IMR-90 (cell line): ENCODE measurements around the gene TREML2. TPM values are rescaled to one million over a fixed set of nuclear protein-coding genes. Genes with fewer than 3 reads are reported as not detected.

Experiments used
- ATAC-seq: fragments of 200-7000 bp; cut with Tn5 transposase; 2 replicates; pipeline ENCODE4 v1.9.1; 2020; ENCODE audit warnings: low read depth, mild to moderate bottlenecking, moderate library complexity
- BruUV-seq: library from RNA; stranded (reverse); fragments of 400-500 nt; replicated peaks from 2 replicates; lab custom pipeline; 2021; lab: Mats Ljungman, UMichigan
- CTCF ChIA-PET: fragments of 300-600 bp; formaldehyde crosslinking; extraction: SDS; loops from one replicate; lab custom pipeline; 2021; ENCODE audit warnings: antibody characterized with exemption; lab: Yijun Ruan, JAX
- POLR2A ChIA-PET: fragments of 300-600 bp; sonication (Branson Sonifier 250); formaldehyde crosslinking; loops from one replicate; lab custom pipeline; 2022; ENCODE audit warnings: antibody characterized with exemption; ENCODE audit not compliant: unreplicated experiment; lab: Charles Lee
- DNase-seq: peaks from one replicate; pipeline ENCODE4 v3.0.0; 2013
- H2AFZ ChIP-seq: replicated peaks from 2 replicates; pipeline ENCODE3; 2013; ENCODE audit warnings: low read length, mild to moderate bottlenecking; ENCODE audit not compliant: poor library complexity
- H2AK5ac ChIP-seq: 2 replicates; pipeline ENCODE4 v1.6.1; 2013; ENCODE audit warnings: low read depth, low read length, inconsistent platforms
- H2AK9ac ChIP-seq: replicated peaks from 2 replicates; pipeline ENCODE3; 2013; ENCODE audit warnings: mild to moderate bottlenecking, low read depth, low read length, moderate library complexity; ENCODE audit not compliant: poor library complexity
- H2BK120ac ChIP-seq: 2 replicates; pipeline ENCODE4 v1.6.1; 2013; ENCODE audit warnings: low read depth, low read length, inconsistent platforms
- H2BK15ac ChIP-seq: 3 replicates; pipeline ENCODE4 v1.6.1; 2013; ENCODE audit warnings: low read depth, low read length, inconsistent platforms
- H2BK20ac ChIP-seq: 2 replicates; pipeline ENCODE4 v1.6.1; 2013; ENCODE audit warnings: low read depth, mild to moderate bottlenecking, inconsistent platforms, low read length, moderate library complexity
- H2BK5ac ChIP-seq: 2 replicates; pipeline ENCODE4 v1.6.1; 2013; ENCODE audit warnings: mild to moderate bottlenecking, low read depth, low read length, inconsistent platforms; ENCODE audit not compliant: poor library complexity, severe bottlenecking
- H3K14ac ChIP-seq: replicated peaks from 2 replicates; pipeline ENCODE4 v1.6.1; 2013; ENCODE audit warnings: low read depth, low read length, inconsistent platforms
- H3K18ac ChIP-seq: 2 replicates; pipeline ENCODE4 v1.6.1; 2013; ENCODE audit warnings: low read depth, low read length, control low read depth
- H3K23ac ChIP-seq: 2 replicates; pipeline ENCODE4 v1.6.1; 2013; ENCODE audit warnings: low read depth, low read length, inconsistent platforms
- H3K27ac ChIP-seq: 2 replicates; pipeline ENCODE4 v1.5.1; 2013; ENCODE audit warnings: mild to moderate bottlenecking, control low read depth, low read length; ENCODE audit not compliant: insufficient read depth
- H3K27me3 ChIP-seq: 2 replicates; pipeline ENCODE4 v1.6.1; 2013; ENCODE audit warnings: low read length; ENCODE audit not compliant: control insufficient read depth, insufficient read depth
- H3K36me3 ChIP-seq: 2 replicates; pipeline ENCODE4 v1.6.1; 2013; ENCODE audit warnings: low read length, mixed read lengths; ENCODE audit not compliant: control insufficient read depth, insufficient read depth
- H3K4ac ChIP-seq: 2 replicates; pipeline ENCODE4 v1.6.1; 2013; ENCODE audit warnings: low read depth, low read length, inconsistent platforms
- H3K4me1 ChIP-seq: 2 replicates; pipeline ENCODE4 v1.6.1; 2013; ENCODE audit warnings: low read length, mixed read lengths; ENCODE audit not compliant: control insufficient read depth, insufficient read depth
- H3K4me2 ChIP-seq: 2 replicates; pipeline ENCODE4 v1.6.1; 2013; ENCODE audit warnings: low read depth, mild to moderate bottlenecking, control low read depth, low read length, moderate library complexity
- H3K4me3 ChIP-seq: 2 replicates; pipeline ENCODE4 v1.5.1; 2013; ENCODE audit warnings: low read depth, mild to moderate bottlenecking, control low read depth, low read length, moderate library complexity; ENCODE audit not compliant: insufficient read depth
- H3K56ac ChIP-seq: 2 replicates; pipeline ENCODE4 v1.6.1; 2013; ENCODE audit warnings: low read length, inconsistent platforms; ENCODE audit not compliant: insufficient read depth; ENCODE audit errors: extremely low read depth
- H3K79me1 ChIP-seq, 2 experiments: 2 replicates each; pipeline ENCODE4 v1.6.1; 2013; ENCODE audit warnings: low read length in 2 of 2, inconsistent platforms in 1 of 2, low read depth in 1 of 2
- H3K9ac ChIP-seq: 2 replicates; pipeline ENCODE4 v1.6.1; 2013; ENCODE audit warnings: low read depth, low read length, control low read depth
- H3K9me1 ChIP-seq: 2 replicates; pipeline ENCODE4 v1.6.1; 2013; ENCODE audit warnings: low read length, inconsistent platforms; ENCODE audit not compliant: insufficient read depth
- H3K9me3 ChIP-seq: 2 replicates; pipeline ENCODE4 v1.6.1; 2013; ENCODE audit warnings: low read length; ENCODE audit not compliant: control insufficient read depth, insufficient read depth
- H4K20me1 ChIP-seq: 2 replicates; pipeline ENCODE4 v1.6.1; 2013; ENCODE audit warnings: low read length, inconsistent platforms; ENCODE audit not compliant: insufficient read depth
- H4K5ac ChIP-seq: 2 replicates; pipeline ENCODE4 v1.6.1; 2013; ENCODE audit warnings: mild to moderate bottlenecking, low read depth, low read length, control low read depth
- H4K8ac ChIP-seq, 2 experiments: 2 replicates each; pipeline ENCODE4 v1.6.1; 2013; ENCODE audit warnings: low read depth in 2 of 2, low read length in 2 of 2, control low read depth in 1 of 2, inconsistent platforms in 1 of 2
- H4K91ac ChIP-seq: 2 replicates; pipeline ENCODE4 v1.6.1; 2013; ENCODE audit warnings: low read depth, low read length, inconsistent platforms; ENCODE audit not compliant: insufficient read depth
- BHLHE40 ChIP-seq: fragments of 150-350 bp; IDR thresholded peaks from 2 replicates; pipeline ENCODE4 v1.6.1; 2016; ENCODE audit warnings: mild to moderate bottlenecking, low read depth, low read length
- CEBPB ChIP-seq: IDR thresholded peaks from 2 replicates; pipeline ENCODE4 v1.6.1; 2012; ENCODE audit warnings: low read depth, low read length, improper control_type of control experiment
- CHD1 ChIP-seq: IDR thresholded peaks from 2 replicates; pipeline ENCODE4 v1.6.1; 2012; ENCODE audit warnings: low read depth, low read length, improper control_type of control experiment
- CTCF ChIP-seq: conservative IDR thresholded peaks from 2 replicates; pipeline ENCODE4 v1.5.1; 2012; ENCODE audit warnings: mild to moderate bottlenecking, low read depth, low read length, improper control_type of control experiment
- ELK1 ChIP-seq: fragments of 150-350 bp; IDR thresholded peaks from 2 replicates; pipeline ENCODE4 v1.6.1; 2016; ENCODE audit warnings: low read depth, mild to moderate bottlenecking, low read length, moderate library complexity, borderline replicate concordance
- FOS ChIP-seq: fragments of 150-350 bp; IDR thresholded peaks from 2 replicates; pipeline ENCODE4 v1.6.1; 2016; ENCODE audit warnings: low read depth, low read length
- MAFK ChIP-seq: IDR thresholded peaks from 2 replicates; pipeline ENCODE4 v1.6.1; 2012; ENCODE audit warnings: low read depth, low read length, improper control_type of control experiment
- MAZ ChIP-seq: IDR thresholded peaks from 2 replicates; pipeline ENCODE4 v1.6.1; 2012; ENCODE audit warnings: low read depth, mild to moderate bottlenecking, low read length, improper control_type of control experiment, moderate library complexity, borderline replicate concordance
- MXI1 ChIP-seq: IDR thresholded peaks from 2 replicates; pipeline ENCODE4 v1.6.1; 2012; ENCODE audit warnings: low read depth, mild to moderate bottlenecking, low read length, moderate library complexity, borderline replicate concordance
- NFE2L2 ChIP-seq: fragments of 150-350 bp; IDR thresholded peaks from 2 replicates; pipeline ENCODE4 v1.6.1; 2016; ENCODE audit warnings: low read depth, mild to moderate bottlenecking, low read length
- POLR2A ChIP-seq: IDR thresholded peaks from 2 replicates; pipeline ENCODE4 v1.6.1; 2012; ENCODE audit warnings: mild to moderate bottlenecking, low read depth, low read length
- RAD21 ChIP-seq: IDR thresholded peaks from 2 replicates; pipeline ENCODE4 v1.6.1; 2012; ENCODE audit warnings: low read length, improper control_type of control experiment
- RCOR1 ChIP-seq: IDR thresholded peaks from 2 replicates; pipeline ENCODE4 v1.6.1; 2012; ENCODE audit warnings: mild to moderate bottlenecking, low read length, improper control_type of control experiment; ENCODE audit not compliant: insufficient replicate concordance
- RFX5 ChIP-seq: IDR thresholded peaks from 2 replicates; pipeline ENCODE4 v1.8.0; 2012; ENCODE audit warnings: low read depth, mild to moderate bottlenecking, low read length, moderate library complexity
- SMC3 ChIP-seq: fragments of 150-350 bp; IDR thresholded peaks from 2 replicates; pipeline ENCODE4 v1.6.1; 2016; ENCODE audit warnings: low read depth, mild to moderate bottlenecking, antibody characterized with exemption, low read length, moderate library complexity
- USF2 ChIP-seq: fragments of 150-350 bp; IDR thresholded peaks from 2 replicates; pipeline ENCODE4 v1.6.1; 2017; ENCODE audit warnings: mild to moderate bottlenecking, antibody characterized with exemption, low read length, low read depth
- WGBS, 2 experiments: methylation state at CpG; one replicate each; pipeline versions ENCODE4 v1.1.5 to v1.1.7; 2013; ENCODE audit warnings: missing lambda C conversion rate in 2 of 2; ENCODE audit not compliant: insufficient read length in 1 of 2; ENCODE audit errors: extremely low coverage in 2 of 2; 5-methylcytosine and 5-hydroxymethylcytosine counted together
- dilution Hi-C: fragments of 300-500 bp; cut with HindIII; formaldehyde crosslinking; loops from one replicate; pipeline ENCODE4 v1.14.3; 2018; ENCODE audit warnings: low sequenced_read_pairs; ENCODE audit not compliant: unreplicated experiment
- in situ Hi-C: fragments of 300-500 bp; cut with MboI; formaldehyde crosslinking; loops from 3 replicates; pipeline ENCODE4 v1.14.3; 2019; ENCODE audit warnings: low sequenced_read_pairs, inconsistent platforms, mixed read lengths
- intact Hi-C: fragments of 100-400 bp; cut with micrococcal nuclease; formaldehyde crosslinking; loops from 2 replicates; pipeline ENCODE4 v1.10.0; 2022
- polyA plus RNA-seq, 3 experiments: library from polyadenylated mRNA; depleted of rRNA; stranded (reverse); fragments of >200 nt; gene quantifications; 2 replicates each; pipeline ENCODE4 v1.2.3, GENCODE V29; 2012; ENCODE audit warnings: low replicate concordance in 1 of 3
- total RNA-seq: library from RNA; depleted of rRNA; stranded (reverse); fragments of >200 nt; gene quantifications from 2 replicates; pipeline ENCODE4 v1.2.3, GENCODE V29; 2012

Gene TREML2
- total and polyA plus RNA-seq, 2 of the 4 experiments (the other 2 are of a cell fraction), result not detected

GRCh38 chr6:41186031-41186562 lies 14.9 kb downstream of the TREML2 start:
- no peak overlapping the region for H3K4ac ChIP-seq
- no peaks in the 10 kb centered on the region for H4K20me1 ChIP-seq
- TF ChIP-seq MXI1 (no peak), RAD21 (no peak), RFX5 (no peak), SMC3 (no peak), MAZ (no peak), BHLHE40 (no peak), USF2 (no peak), POLR2A (no peak), ELK1 (no peak), CHD1 (no peak), CTCF (no peak), FOS (no peak), MAFK (no peak), RCOR1 (no peak), NFE2L2 (no peak), CEBPB (no peak)
- no peaks in the 10 kb centered on the region for H3K9me1 ChIP-seq
- ChIA-PET POLR2A (no interaction called here), CTCF (interaction anchor here (0.7 kb wide), 1 partner anchor 94 kb away, joined by 3 read pairs; no protein-coding TSS in a partner anchor)
- no peak overlapping the region for H3K18ac ChIP-seq
- ATAC-seq, result no peak
- no peaks in the 10 kb centered on the region for H3K36me3 ChIP-seq
- no peak overlapping the region for H2BK120ac ChIP-seq
- H3K27me3 ChIP-seq, result peaks cover 19% of the 10 kb centered on the region; the same call in 1 of the 2 replicates
- H3K9ac ChIP-seq, result no peak overlapping the region
- no peak overlapping the region for H4K8ac ChIP-seq
- no peak overlapping the region for H3K4me3 ChIP-seq
- no peak overlapping the region for H2AFZ ChIP-seq
- no CpG with 5 or more reads among the region's 10 CpGs for WGBS, 2 experiments
- intact Hi-C loops (no loop called here), in situ Hi-C loops (loop anchor here (10.0 kb wide), 1 partner anchor 91 kb away; no protein-coding TSS in a partner anchor), dilution Hi-C loops (no loop called here)
- BruUV-seq, result no TSS peak
- no peak overlapping the region for H4K5ac ChIP-seq
- H3K79me1 ChIP-seq, result no peaks in the 10 kb centered on the region
- H3K23ac ChIP-seq, result no peak overlapping the region
- no peak overlapping the region for H2BK5ac ChIP-seq
- no peak overlapping the region for H2AK5ac ChIP-seq
- H3K9me3 ChIP-seq, result peaks cover 3% of the 10 kb centered on the region
- no peak overlapping the region for H3K56ac ChIP-seq
- H2BK15ac ChIP-seq, result no peak overlapping the region
- H2BK20ac ChIP-seq, result no peak overlapping the region
- no peak overlapping the region for H3K4me2 ChIP-seq
- no peak overlapping the region for H3K14ac ChIP-seq
- no peak overlapping the region for H4K91ac ChIP-seq
- no peak overlapping the region for H3K27ac ChIP-seq
- no peaks in the 10 kb centered on the region for H3K4me1 ChIP-seq
- H2AK9ac ChIP-seq, result no peak overlapping the region
- DNase-seq, result no peak
